Measurements from ENCODE around the gene FLT1.

GRCh38 chr13:28357247-28357825, 137.6 kb downstream of the FLT1 start:
- TF ChIP-seq POLR2AphosphoS5 (IDR thresholded peaks at IDR 0.05), result no peak
- no peak for TF ChIP-seq CTCF (IDR thresholded peaks at IDR 0.05)
- no peak for TF ChIP-seq EP300 (IDR thresholded peaks at IDR 0.05)
- TF ChIP-seq POLR2A (IDR thresholded peaks at IDR 0.05), result no peak
